H1 (cell line): Measurements from ENCODE around the gene ACAP1. TPM values are rescaled to one million over a fixed set of nuclear protein-coding genes. Genes with fewer than 3 reads are reported as not detected.

ENCODE experiments used
- CTCF ChIA-PET: fragments of 300-600 bp; sonication (Branson Sonifier 250); formaldehyde crosslinking; loops from one replicate; lab custom pipeline; 2021; ENCODE audit not compliant: partially characterized antibody; lab: Charles Lee
- POLR2A ChIA-PET: fragments of 300-600 bp; sonication (Branson Sonifier 250); formaldehyde crosslinking; loops from one replicate; lab custom pipeline; 2021; ENCODE audit warnings: inconsistent platforms; ENCODE audit not compliant: partially characterized antibody; lab: Charles Lee
- DNase-seq, 2 experiments: peaks; one replicate each; pipeline versions ENCODE4 v3.0.0 to v3.0.0-alpha.2; 2010 to 2022; ENCODE audit warnings: low spot score in 2 of 2, low read depth in 1 of 2, mixed read lengths in 1 of 2
- FAIRE-seq: peaks from 2 replicates; lab custom pipeline; 2011; peaks lifted over from hg19 to GRCh38; lab: Jason Lieb, UNC
- H2AFZ ChIP-seq: 2 replicates; pipeline ENCODE4 v1.8.1; 2012; ENCODE audit warnings: low read length, inconsistent platforms
- H2AK5ac ChIP-seq: 2 replicates; pipeline ENCODE4 v1.6.1; 2013; ENCODE audit warnings: low read depth, low read length
- H2BK120ac ChIP-seq: replicated peaks from 2 replicates; pipeline ENCODE3; 2013; ENCODE audit warnings: low read depth, low read length, inconsistent platforms
- H2BK12ac ChIP-seq: 2 replicates; pipeline ENCODE4 v1.6.1; 2013; ENCODE audit warnings: low read depth, low read length
- H2BK15ac ChIP-seq: 2 replicates; pipeline ENCODE4 v1.6.1; 2013; ENCODE audit warnings: low read length
- H2BK20ac ChIP-seq: 2 replicates; pipeline ENCODE4 v1.6.1; 2013; ENCODE audit warnings: low read length
- H2BK5ac ChIP-seq: 2 replicates; pipeline ENCODE4 v1.6.1; 2013; ENCODE audit warnings: low read depth, low read length
- H3K14ac ChIP-seq: 2 replicates; pipeline ENCODE4 v1.6.1; 2013; ENCODE audit warnings: inconsistent platforms; ENCODE audit not compliant: insufficient read length
- H3K18ac ChIP-seq: 2 replicates; pipeline ENCODE4 v1.6.1; 2013; ENCODE audit warnings: low read length; ENCODE audit errors: extremely low read depth
- H3K23ac ChIP-seq: 2 replicates; pipeline ENCODE4 v1.6.1; 2013; ENCODE audit warnings: inconsistent platforms; ENCODE audit not compliant: insufficient read length
- H3K23me2 ChIP-seq: 2 replicates; pipeline ENCODE4 v1.6.1; 2013; ENCODE audit warnings: low read depth, low read length
- H3K27ac ChIP-seq: 2 replicates; pipeline ENCODE4 v1.6.1; 2011; ENCODE audit warnings: low read depth, low read length, inconsistent platforms
- H3K27me3 ChIP-seq, 4 experiments: replicated peaks in 1 of 4; 1 replicate in 1 of 4; 2 replicates in 3 of 4; pipeline versions ENCODE4 v1.6.1 to v1.8.1; 2011 to 2013; ENCODE audit warnings: low read length in 3 of 4, mild to moderate bottlenecking in 3 of 4, inconsistent platforms in 2 of 4, mixed read lengths in 2 of 4, moderate library complexity in 1 of 4; ENCODE audit not compliant: control insufficient read depth in 3 of 4, insufficient read depth in 3 of 4; ENCODE audit errors: extremely low read depth in 1 of 4
- H3K36me3 ChIP-seq, 4 experiments: 2 replicates each; pipeline versions ENCODE4 v1.6.1 to v1.8.1; 2011 to 2013; ENCODE audit warnings: mild to moderate bottlenecking in 4 of 4, low read length in 3 of 4, moderate library complexity in 2 of 4, control low read depth in 1 of 4, inconsistent platforms in 1 of 4; ENCODE audit not compliant: insufficient read depth in 4 of 4, control insufficient read depth in 2 of 4
- H3K4ac ChIP-seq: replicated peaks from 2 replicates; pipeline ENCODE3; 2013; ENCODE audit warnings: low read length, low read depth, mixed read lengths, inconsistent platforms; ENCODE audit not compliant: insufficient read length
- H3K4me1 ChIP-seq, 4 experiments: replicated peaks in 1 of 4; 1 replicate in 1 of 4; 2 replicates in 3 of 4; pipeline versions ENCODE4 v1.6.1 to v1.8.1; 2011 to 2013; ENCODE audit warnings: low read length in 3 of 4, inconsistent platforms in 2 of 4, mixed read lengths in 1 of 4; ENCODE audit not compliant: insufficient read depth in 4 of 4, control insufficient read depth in 3 of 4
- H3K4me2 ChIP-seq, 2 experiments: 2 replicates each; pipeline versions ENCODE4 v1.6.1 to v1.8.1; 2011 to 2013; ENCODE audit warnings: low read depth in 2 of 2, low read length in 2 of 2, control low read depth in 1 of 2, inconsistent platforms in 1 of 2, mild to moderate bottlenecking in 1 of 2; ENCODE audit not compliant: insufficient read depth in 1 of 2
- H3K4me3 ChIP-seq, 4 experiments: fragments of 200-600, 300-600 bp in 1 of 4; sonication (generic), shearing (Covaris generic), sonication (Bioruptor Twin) in 1 of 4; 2 replicates each; pipeline versions ENCODE4 v1.5.1 to v1.8.1; 2011 to 2016; ENCODE audit warnings: low read length in 4 of 4, low read depth in 3 of 4, control low read depth in 2 of 4, inconsistent platforms in 2 of 4, mild to moderate bottlenecking in 2 of 4, mixed read lengths in 1 of 4, moderate library complexity in 1 of 4; ENCODE audit not compliant: insufficient read depth in 2 of 4; ENCODE audit errors: extremely low read depth in 1 of 4
- H3K56ac ChIP-seq: replicated peaks from 2 replicates; pipeline ENCODE3; 2013; ENCODE audit warnings: low read depth, mild to moderate bottlenecking, mixed read lengths, low read length, inconsistent platforms; ENCODE audit not compliant: insufficient read length
- H3K79me1 ChIP-seq: 2 replicates; pipeline ENCODE4 v1.6.1; 2013; ENCODE audit warnings: low read depth, low read length, control low read depth
- H3K79me2 ChIP-seq, 2 experiments: 2 replicates each; pipeline versions ENCODE4 v1.6.1 to v1.8.1; 2012 to 2013; ENCODE audit warnings: low read length in 2 of 2, mild to moderate bottlenecking in 2 of 2, inconsistent platforms in 1 of 2; ENCODE audit not compliant: insufficient read depth in 2 of 2, control insufficient read depth in 1 of 2
- H3K9ac ChIP-seq, 4 experiments: replicated peaks in 1 of 4; 1 replicate in 1 of 4; 2 replicates in 3 of 4; pipeline versions ENCODE4 v1.6.1 to v1.8.1; 2011 to 2013; ENCODE audit warnings: low read depth in 3 of 4, low read length in 3 of 4, control low read depth in 2 of 4, mild to moderate bottlenecking in 2 of 4, moderate library complexity in 2 of 4, inconsistent platforms in 1 of 4; ENCODE audit errors: extremely low read depth in 1 of 4
- H3K9me3 ChIP-seq, 2 experiments: 2 replicates each; pipeline versions ENCODE4 v1.6.1 to v1.8.1; 2012 to 2013; ENCODE audit warnings: mild to moderate bottlenecking in 2 of 2, moderate library complexity in 2 of 2, control low read depth in 1 of 2, inconsistent platforms in 1 of 2, low read depth in 1 of 2, low read length in 1 of 2, mixed read lengths in 1 of 2; ENCODE audit not compliant: insufficient read depth in 2 of 2
- H4K20me1 ChIP-seq, 2 experiments: replicated peaks in 1 of 2; 2 replicates each; pipeline versions ENCODE3 to v1.8.1; 2011 to 2013; ENCODE audit warnings: inconsistent platforms in 2 of 2, low read length in 2 of 2, mild to moderate bottlenecking in 1 of 2; ENCODE audit not compliant: insufficient read depth in 2 of 2, control insufficient read depth in 1 of 2
- H4K5ac ChIP-seq: 2 replicates; pipeline ENCODE4 v1.6.1; 2013; ENCODE audit warnings: low read length, low read depth, mixed read lengths, inconsistent platforms; ENCODE audit not compliant: insufficient read length
- H4K8ac ChIP-seq: 2 replicates; pipeline ENCODE4 v1.8.0; 2013; ENCODE audit warnings: mild to moderate bottlenecking, moderate library complexity, low read length, inconsistent platforms; ENCODE audit not compliant: insufficient read depth; ENCODE audit errors: extremely low read depth
- H4K91ac ChIP-seq: replicated peaks from 2 replicates; pipeline ENCODE3; 2013; ENCODE audit warnings: low read length, mixed read lengths, inconsistent platforms; ENCODE audit not compliant: insufficient read length
- HDAC2 ChIP-seq, 2 experiments: fragments of 300-600 bp in 1 of 2; sonication (generic) in 1 of 2; IDR thresholded peaks; 2 replicates each; pipeline ENCODE4 v1.6.1; 2011 to 2012; ENCODE audit warnings: low read depth in 2 of 2, low read length in 2 of 2, mild to moderate bottlenecking in 2 of 2, moderate library complexity in 2 of 2, borderline replicate concordance in 1 of 2, inconsistent platforms in 1 of 2
- TAF1 ChIP-seq: IDR thresholded peaks from 2 replicates; pipeline ENCODE4 v1.6.1; 2011; ENCODE audit warnings: mild to moderate bottlenecking, low read depth, low read length
- TEAD4 ChIP-seq: IDR thresholded peaks from 2 replicates; pipeline ENCODE4 v1.6.1; 2012; ENCODE audit warnings: low read depth, low read length, inconsistent platforms, mixed read lengths
- WGBS, 2 experiments: shearing (Covaris generic) in 1 of 2; methylation state at CpG; one replicate each; pipeline versions ENCODE4 v1.1.6 to v1.1.7; 2013 to 2015; ENCODE audit warnings: low lambda C conversion rate in 2 of 2, mixed read lengths in 2 of 2, inconsistent platforms in 1 of 2, low coverage in 1 of 2, missing lambda C conversion rate in 1 of 2; ENCODE audit not compliant: insufficient replicate concordance in 2 of 2, insufficient coverage in 1 of 2, insufficient read length in 1 of 2; ENCODE audit errors: extremely low coverage in 1 of 2, missing lambda C conversion rate in 1 of 2; 5-methylcytosine and 5-hydroxymethylcytosine counted together
- polyA plus RNA-seq, 7 experiments: library from polyadenylated mRNA; depleted of rRNA in 3 of 7; stranded (reverse) in 5 of 7; unstranded in 2 of 7; fragments of >200 nt in 5 of 7; fragments of 200-250 nt in 2 of 7; gene quantifications; 1 replicate in 5 of 7; 2 replicates in 1 of 7; 4 replicates in 1 of 7; pipeline versions ENCODE4 v1.2.1 to v1.2.3, GENCODE V29; 2011 to 2013; ENCODE audit warnings: missing spikeins in 2 of 7, mixed read lengths in 2 of 7
- total RNA-seq: library from RNA; stranded (reverse); fragmentation: NEBNext Ultra II Directional; extraction: Animal tissue kit (Norgen Biotek cat#: 25700); gene quantifications from 2 replicates; pipeline ENCODE4 v1.2.1, GENCODE V29; 2021

Gene ACAP1
- total and polyA plus RNA-seq, 2 of the 8 experiments (the other 6 are each of a cell fraction or from before 2014, with no cell fraction given), result 11.9 to 45.1 TPM

DNA sequence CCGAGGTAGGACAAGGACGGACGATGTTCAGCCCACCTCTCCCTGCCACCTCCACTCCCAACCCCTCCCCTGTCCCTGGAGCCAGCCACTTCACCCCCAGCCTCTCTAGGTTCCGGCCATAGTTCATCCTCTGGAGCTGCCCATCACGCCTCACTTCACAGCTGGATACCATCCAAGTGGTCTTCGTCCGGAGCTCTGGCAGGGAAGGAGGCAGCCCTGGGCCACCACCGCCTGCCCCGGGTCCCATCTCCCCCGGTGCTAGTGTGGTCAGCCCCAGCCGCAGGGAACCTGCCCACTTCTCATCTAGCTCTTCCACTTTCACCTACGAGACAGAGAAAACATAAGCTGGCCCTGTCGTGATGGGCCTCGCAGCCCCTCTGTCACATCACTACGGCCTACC lies 14.9 kb upstream of the ACAP1 start:
- H2BK15ac ChIP-seq, result no peak overlapping the region
- H2AK5ac ChIP-seq, result no peak overlapping the region
- H2AFZ ChIP-seq, result no peak overlapping the region
- WGBS, 2 experiments, result 97% methylated on average over 10 of the region's 15 CpGs; no CpG with 5 or more reads in 1 of the 2 experiments
- H2BK120ac ChIP-seq, result no peak overlapping the region
- H3K23me2 ChIP-seq, result no peaks in the 10 kb centered on the region
- no peak overlapping the region for H2BK12ac ChIP-seq
- H3K79me2 ChIP-seq, result no peaks in the 10 kb centered on the region
- TF ChIP-seq TAF1 (no peak), HDAC2 (IDR thresholded peaks at IDR 0.05; ENCODE audit: borderline replicate concordance in 1 of 2, low read depth in 2 of 2, low read length in 2 of 2) (no peak), TEAD4 (no peak)
- TF ChIP-seq, all 59 proteins: peak for 0
- Histone ChIP-seq H3K4me3 (no peak overlapping the region), H3K18ac (no peak overlapping the region), H4K8ac (no peak overlapping the region; the same call in 1 of the 2 replicates), H3K79me1 (no peaks in the 10 kb centered on the region; the same call in 1 of the 2 replicates), H3K36me3 (peaks cover 32 to 65% (median 54%) of the 10 kb centered on the region in 4 experiments), H3K4me2 (no peak overlapping the region), H3K9me3 (no peaks in the 10 kb centered on the region), H3K9ac (no peak overlapping the region), H2BK20ac (no peak overlapping the region), H4K91ac (no peak overlapping the region), H3K27ac (no peak overlapping the region), H2BK5ac (no peak overlapping the region), H4K5ac (no peak overlapping the region), H3K14ac (no peak overlapping the region), H3K4ac (no peak overlapping the region), H3K56ac (no peak overlapping the region), H3K4me1 (no peaks in the 10 kb centered on the region), H3K27me3 (no peaks in the 10 kb centered on the region), H4K20me1 (peaks cover 2 to 22% of the 10 kb centered on the region in 2 experiments), H3K23ac (no peak overlapping the region)
- ChIA-PET POLR2A (interaction anchor here (0.9 to 13.4 kb wide), 4 partner anchors 8 to 107 kb away, joined by 3 to 223 read pairs (median 3); partner anchors contain the start of gene GPS2), CTCF (interaction anchor here (0.6 to 3.8 kb wide), 11 partner anchors 8 to 546 kb away, joined by 3 to 24 read pairs (median 5); partner anchors contain the start of genes ACAP1, KCTD11 and TMEM95)
- DNase-seq (no peak), FAIRE-seq (no peak)
